GM12878 (cell line): Measurements from ENCODE around the gene FSTL4. TPM values are rescaled to one million over a fixed set of nuclear protein-coding genes. Genes with fewer than 3 reads are reported as not detected.

Experiments
- ATAC-seq: fragments of 200-7000 bp; cut with Tn5 transposase; 3 replicates; pipeline ENCODE4 v1.9.1; 2020; ENCODE audit warnings: mild to moderate bottlenecking, moderate library complexity
- BruUV-seq: library from RNA; stranded (reverse); fragments of 400-500 nt; replicated peaks from 2 replicates; lab custom pipeline; 2021; lab: Mats Ljungman, UMichigan
- CTCF ChIA-PET: fragments of 300-600 bp; sonication (Branson Sonifier 250); formaldehyde crosslinking; extraction: SDS; loops from one replicate; lab custom pipeline; 2021; ENCODE audit warnings: inconsistent platforms; lab: Yijun Ruan, JAX
- POLR2A ChIA-PET: fragments of 350-600 bp; formaldehyde crosslinking; extraction: SDS; loops from one replicate; lab custom pipeline; 2021; ENCODE audit warnings: inconsistent platforms; lab: Charles Lee
- RAD21 ChIA-PET: fragments of 300-600 bp; sonication (Branson Sonifier 250); formaldehyde crosslinking; loops from one replicate; lab custom pipeline; 2023; ENCODE audit warnings: antibody characterized with exemption; ENCODE audit not compliant: unreplicated experiment; lab: Charles Lee
- SMC1A ChIA-PET: fragments of 300-600 bp; sonication (Branson Sonifier 250); formaldehyde crosslinking; loops from one replicate; lab custom pipeline; 2023; ENCODE audit not compliant: unreplicated experiment, uncharacterized antibody; lab: Charles Lee
- DNase-seq: peaks from one replicate; pipeline ENCODE4 v3.0.0-alpha.2; 2011; ENCODE audit warnings: low read depth, low spot score
- FAIRE-seq: peaks from 3 replicates; lab custom pipeline; 2011; peaks lifted over from hg19 to GRCh38; lab: Jason Lieb, UNC
- H2AFZ ChIP-seq: 2 replicates; pipeline ENCODE4 v1.6.0; 2011; ENCODE audit warnings: low read depth, low read length, control low read depth; ENCODE audit not compliant: control insufficient read depth
- H3K27ac ChIP-seq: 2 replicates; pipeline ENCODE4 v1.5.1; 2011; ENCODE audit warnings: control low read depth; ENCODE audit not compliant: control insufficient read depth, insufficient read depth
- H3K27me3 ChIP-seq, 2 experiments: replicated peaks in 1 of 2; 2 replicates each; pipeline versions ENCODE4 v1.6.0 to v1.6.1; 2011; ENCODE audit warnings: low read length in 1 of 2; ENCODE audit not compliant: control insufficient read depth in 2 of 2, insufficient read depth in 2 of 2
- H3K36me3 ChIP-seq, 2 experiments: 2 replicates each; pipeline ENCODE4 v1.5.1; 2011; ENCODE audit warnings: low read length in 1 of 2; ENCODE audit not compliant: control insufficient read depth in 2 of 2, insufficient read depth in 2 of 2
- H3K4me1 ChIP-seq: 2 replicates; pipeline ENCODE4 v1.6.1; 2011; ENCODE audit warnings: mild to moderate bottlenecking, low read length, moderate library complexity, mixed read lengths; ENCODE audit not compliant: control insufficient read depth, insufficient read depth
- H3K4me2 ChIP-seq: 2 replicates; pipeline ENCODE4 v1.6.0; 2011; ENCODE audit warnings: control low read depth; ENCODE audit not compliant: control insufficient read depth, insufficient read depth
- H3K4me3 ChIP-seq: fragments of 200-600 bp; sonication (generic); 2 replicates; pipeline ENCODE4 v1.5.1; 2016
- H3K79me2 ChIP-seq: 2 replicates; pipeline ENCODE4 v1.6.0; 2011; ENCODE audit warnings: low read length; ENCODE audit not compliant: control insufficient read depth, insufficient read depth
- H3K9ac ChIP-seq: 2 replicates; pipeline ENCODE4 v1.8.0; 2011; ENCODE audit warnings: low read length, control low read depth, mixed read lengths; ENCODE audit not compliant: control insufficient read depth, insufficient read depth
- H3K9me3 ChIP-seq: replicated peaks from 3 replicates; pipeline ENCODE4 v1.5.1; 2011; ENCODE audit warnings: mild to moderate bottlenecking, low read length; ENCODE audit not compliant: control insufficient read depth, insufficient read depth
- H4K20me1 ChIP-seq: 2 replicates; pipeline ENCODE4 v1.6.0; 2011; ENCODE audit not compliant: control insufficient read depth, insufficient read depth
- BHLHE40 ChIP-seq, 2 experiments: fragments of 450-650 bp in 1 of 2; IDR thresholded peaks; 2 replicates each; pipeline ENCODE4 v1.6.1; 2011 to 2017; ENCODE audit warnings: low read depth in 2 of 2, borderline replicate concordance in 1 of 2, improper control_type of control experiment in 1 of 2, low read length in 1 of 2, mild to moderate bottlenecking in 1 of 2
- BRCA1 ChIP-seq: IDR thresholded peaks from 2 replicates; pipeline ENCODE4 v1.6.1; 2011; ENCODE audit warnings: low read depth, low read length, improper control_type of control experiment
- CBX3 ChIP-seq: fragments of 200-600 bp; sonication (generic); IDR thresholded peaks from 2 replicates; pipeline ENCODE4 v1.6.1; 2016; ENCODE audit warnings: low read depth, borderline replicate concordance
- CHD1 ChIP-seq: IDR thresholded peaks from 2 replicates; pipeline ENCODE4 v1.6.1; 2012; ENCODE audit warnings: low read depth, low read length, improper control_type of control experiment
- KAT2A ChIP-seq: conservative IDR thresholded peaks from 2 replicates; pipeline ENCODE4 v1.6.1; 2011; ENCODE audit warnings: low read depth, low read length; ENCODE audit not compliant: control insufficient read depth
- PAX5 ChIP-seq: IDR thresholded peaks from 2 replicates; pipeline ENCODE4 v1.6.1; 2011; ENCODE audit warnings: low read depth, low read length, borderline replicate concordance
- SREBF1 ChIP-seq: IDR thresholded peaks from 2 replicates; pipeline ENCODE4 v1.6.1; 2012; ENCODE audit warnings: mild to moderate bottlenecking, low read length
- TCF3 ChIP-seq: IDR thresholded peaks from 2 replicates; pipeline ENCODE4 v1.6.1; 2012; ENCODE audit warnings: low read depth, mild to moderate bottlenecking, low read length, borderline replicate concordance; ENCODE audit not compliant: insufficient read depth
- ZNF207 ChIP-seq: fragments of 450-650 bp; IDR thresholded peaks from 2 replicates; pipeline ENCODE4 v1.6.1; 2014; ENCODE audit warnings: antibody characterized with exemption, mild to moderate bottlenecking, borderline replicate concordance
- WGBS: methylation state at CpG from one replicate; pipeline ENCODE4 v1.1.6; 2016; ENCODE audit warnings: low lambda C conversion rate; ENCODE audit not compliant: insufficient replicate concordance, insufficient coverage; ENCODE audit errors: missing lambda C conversion rate; 5-methylcytosine and 5-hydroxymethylcytosine counted together
- in situ Hi-C: fragments of 300-500 bp; cut with MboI; formaldehyde crosslinking; loops from 9 replicates; pipeline ENCODE4 v1.14.3; 2018; ENCODE audit warnings: mixed read lengths
- intact Hi-C: fragments of 100-400 bp; cut with micrococcal nuclease; formaldehyde crosslinking; loops from one replicate; pipeline ENCODE4 v1.14.2; 2022; ENCODE audit not compliant: unreplicated experiment
- polyA plus RNA-seq, 11 experiments: library from polyadenylated mRNA; depleted of rRNA in 4 of 11; unstranded in 6 of 11; stranded (reverse) in 5 of 11; fragments of >200 nt; fragmentation: Nextera tagmentation in 4 of 11; fragmentation: Illumina TruSeq in 1 of 11; extraction: Ambion mirVana in 4 of 11; extraction: Trizol in 1 of 11; gene quantifications; 1 replicate in 1 of 11; 2 replicates in 10 of 11; pipeline versions ENCODE4 v1.2.1 to v1.2.3, GENCODE V29; 2011 to 2016; ENCODE audit warnings: inconsistent platforms in 2 of 11, missing spikeins in 2 of 11, low read depth in 1 of 11
- total RNA-seq, 4 experiments: library from RNA; depleted of rRNA in 3 of 4; stranded (reverse); fragments of >200 nt in 3 of 4; fragmentation: Illumina TruSeq in 1 of 4; extraction: Trizol in 1 of 4; gene quantifications; 2 replicates each; pipeline versions ENCODE4 v1.2.1 to v1.2.3, GENCODE V29; 2013 to 2021
- TF ChIP-seq, protein P1 (sequence below): fragments of 450-650 bp; conservative IDR thresholded peaks from 2 replicates; pipeline ENCODE4 v1.6.1; 2017; ENCODE audit warnings: mild to moderate bottlenecking, moderate library complexity
- TF ChIP-seq, protein P2 (sequence below): fragments of 450-650 bp; IDR thresholded peaks from 2 replicates; pipeline ENCODE4 v1.6.1; 2017; ENCODE audit warnings: mild to moderate bottlenecking, moderate library complexity
- TF ChIP-seq, protein P3 (sequence below): fragments of 450-650 bp; IDR thresholded peaks from 2 replicates; pipeline ENCODE4 v1.6.1; 2017; ENCODE audit warnings: borderline replicate concordance
- TF ChIP-seq, protein P4 (sequence below): IDR thresholded peaks from 2 replicates; pipeline ENCODE4 v1.6.1; 2011; ENCODE audit warnings: mild to moderate bottlenecking, low read depth, low read length, moderate library complexity; ENCODE audit not compliant: insufficient replicate concordance

Gene FSTL4
- total and polyA plus RNA-seq, 10 of the 15 experiments (the other 5 are each of a cell fraction or from before 2014, with no cell fraction given) = 0.01 to 0.79 (median 0.21) TPM; not detected in 6

DNA sequence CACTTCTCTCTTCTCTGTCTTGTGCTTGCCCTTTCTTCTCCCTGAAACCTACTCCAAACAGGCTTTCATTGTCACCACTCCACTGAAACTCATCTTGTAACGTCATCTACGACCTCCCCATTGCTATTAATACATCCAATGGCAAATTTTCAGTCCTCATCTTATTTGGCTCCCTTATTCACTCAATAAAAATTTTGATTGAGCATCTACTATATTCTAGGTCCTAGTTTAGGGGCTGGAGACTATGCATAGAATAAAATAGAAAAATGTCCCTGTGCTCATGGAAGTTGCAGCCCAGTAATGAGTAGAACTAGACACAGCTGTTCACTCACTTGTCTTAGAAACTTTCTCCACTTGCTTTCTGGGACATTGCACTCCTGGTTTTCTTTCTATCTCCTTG lies 24.9 kb upstream of the FSTL4 start:
- ChIA-PET POLR2A (no interaction called here), SMC1A (interaction anchor here (0.7 to 1.1 kb wide), 3 partner anchors 12 to 202 kb away, joined by 3 to 4 read pairs (median 3); no protein-coding TSS in a partner anchor), RAD21 (no interaction called here), CTCF (no interaction called here)
- H4K20me1 ChIP-seq = no peaks in the 10 kb centered on the region
- H3K9ac ChIP-seq = no peak overlapping the region
- no peak overlapping the region for H2AFZ ChIP-seq
- H3K79me2 ChIP-seq = no peaks in the 10 kb centered on the region
- H3K4me3 ChIP-seq = no peak overlapping the region
- in situ Hi-C loops (no loop called here), intact Hi-C loops (no loop called here)
- no TSS peak for BruUV-seq
- peaks cover 3 to 4% of the 10 kb centered on the region in 2 experiments; a peak in 3 of 4 replicates for H3K27me3 ChIP-seq
- no peaks in the 10 kb centered on the region for H3K36me3 ChIP-seq
- ATAC-seq (no peak), FAIRE-seq (no peak), DNase-seq (no peak)
- no peak overlapping the region for H3K4me2 ChIP-seq
- no peaks in the 10 kb centered on the region for H3K4me1 ChIP-seq
- no peaks in the 10 kb centered on the region for H3K9me3 ChIP-seq
- WGBS = 0% methylated on average over 2 of the region's 2 CpGs
- no peak overlapping the region for H3K27ac ChIP-seq
- TF ChIP-seq, protein P1, sequence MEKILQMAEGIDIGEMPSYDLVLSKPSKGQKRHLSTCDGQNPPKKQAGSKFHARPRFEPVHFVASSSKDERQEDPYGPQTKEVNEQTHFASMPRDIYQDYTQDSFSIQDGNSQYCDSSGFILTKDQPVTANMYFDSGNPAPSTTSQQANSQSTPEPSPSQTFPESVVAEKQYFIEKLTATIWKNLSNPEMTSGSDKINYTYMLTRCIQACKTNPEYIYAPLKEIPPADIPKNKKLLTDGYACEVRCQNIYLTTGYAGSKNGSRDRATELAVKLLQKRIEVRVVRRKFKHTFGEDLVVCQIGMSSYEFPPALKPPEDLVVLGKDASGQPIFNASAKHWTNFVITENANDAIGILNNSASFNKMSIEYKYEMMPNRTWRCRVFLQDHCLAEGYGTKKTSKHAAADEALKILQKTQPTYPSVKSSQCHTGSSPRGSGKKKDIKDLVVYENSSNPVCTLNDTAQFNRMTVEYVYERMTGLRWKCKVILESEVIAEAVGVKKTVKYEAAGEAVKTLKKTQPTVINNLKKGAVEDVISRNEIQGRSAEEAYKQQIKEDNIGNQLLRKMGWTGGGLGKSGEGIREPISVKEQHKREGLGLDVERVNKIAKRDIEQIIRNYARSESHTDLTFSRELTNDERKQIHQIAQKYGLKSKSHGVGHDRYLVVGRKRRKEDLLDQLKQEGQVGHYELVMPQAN = no peak
- TF ChIP-seq CBX3 (no peak), KAT2A (no peak), TCF3 (no peak), BRCA1 (no peak), ZNF207 (no peak), BHLHE40 (IDR thresholded peaks at IDR 0.05; ENCODE audit: borderline replicate concordance in 1 of 2, low read depth in 2 of 2, low read length in 1 of 2) (no peak), PAX5 (no peak), CHD1 (no peak), SREBF1 (no peak)
- TF ChIP-seq, protein P2, sequence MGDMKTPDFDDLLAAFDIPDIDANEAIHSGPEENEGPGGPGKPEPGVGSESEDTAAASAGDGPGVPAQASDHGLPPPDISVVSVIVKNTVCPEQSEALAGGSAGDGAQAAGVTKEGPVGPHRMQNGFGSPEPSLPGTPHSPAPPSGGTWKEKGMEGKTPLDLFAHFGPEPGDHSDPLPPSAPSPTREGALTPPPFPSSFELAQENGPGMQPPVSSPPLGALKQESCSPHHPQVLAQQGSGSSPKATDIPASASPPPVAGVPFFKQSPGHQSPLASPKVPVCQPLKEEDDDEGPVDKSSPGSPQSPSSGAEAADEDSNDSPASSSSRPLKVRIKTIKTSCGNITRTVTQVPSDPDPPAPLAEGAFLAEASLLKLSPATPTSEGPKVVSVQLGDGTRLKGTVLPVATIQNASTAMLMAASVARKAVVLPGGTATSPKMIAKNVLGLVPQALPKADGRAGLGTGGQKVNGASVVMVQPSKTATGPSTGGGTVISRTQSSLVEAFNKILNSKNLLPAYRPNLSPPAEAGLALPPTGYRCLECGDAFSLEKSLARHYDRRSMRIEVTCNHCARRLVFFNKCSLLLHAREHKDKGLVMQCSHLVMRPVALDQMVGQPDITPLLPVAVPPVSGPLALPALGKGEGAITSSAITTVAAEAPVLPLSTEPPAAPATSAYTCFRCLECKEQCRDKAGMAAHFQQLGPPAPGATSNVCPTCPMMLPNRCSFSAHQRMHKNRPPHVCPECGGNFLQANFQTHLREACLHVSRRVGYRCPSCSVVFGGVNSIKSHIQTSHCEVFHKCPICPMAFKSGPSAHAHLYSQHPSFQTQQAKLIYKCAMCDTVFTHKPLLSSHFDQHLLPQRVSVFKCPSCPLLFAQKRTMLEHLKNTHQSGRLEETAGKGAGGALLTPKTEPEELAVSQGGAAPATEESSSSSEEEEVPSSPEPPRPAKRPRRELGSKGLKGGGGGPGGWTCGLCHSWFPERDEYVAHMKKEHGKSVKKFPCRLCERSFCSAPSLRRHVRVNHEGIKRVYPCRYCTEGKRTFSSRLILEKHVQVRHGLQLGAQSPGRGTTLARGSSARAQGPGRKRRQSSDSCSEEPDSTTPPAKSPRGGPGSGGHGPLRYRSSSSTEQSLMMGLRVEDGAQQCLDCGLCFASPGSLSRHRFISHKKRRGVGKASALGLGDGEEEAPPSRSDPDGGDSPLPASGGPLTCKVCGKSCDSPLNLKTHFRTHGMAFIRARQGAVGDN = no peak
- TF ChIP-seq, protein P3, sequence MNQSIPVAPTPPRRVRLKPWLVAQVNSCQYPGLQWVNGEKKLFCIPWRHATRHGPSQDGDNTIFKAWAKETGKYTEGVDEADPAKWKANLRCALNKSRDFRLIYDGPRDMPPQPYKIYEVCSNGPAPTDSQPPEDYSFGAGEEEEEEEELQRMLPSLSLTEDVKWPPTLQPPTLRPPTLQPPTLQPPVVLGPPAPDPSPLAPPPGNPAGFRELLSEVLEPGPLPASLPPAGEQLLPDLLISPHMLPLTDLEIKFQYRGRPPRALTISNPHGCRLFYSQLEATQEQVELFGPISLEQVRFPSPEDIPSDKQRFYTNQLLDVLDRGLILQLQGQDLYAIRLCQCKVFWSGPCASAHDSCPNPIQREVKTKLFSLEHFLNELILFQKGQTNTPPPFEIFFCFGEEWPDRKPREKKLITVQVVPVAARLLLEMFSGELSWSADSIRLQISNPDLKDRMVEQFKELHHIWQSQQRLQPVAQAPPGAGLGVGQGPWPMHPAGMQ = no peak
- TF ChIP-seq, protein P4, sequence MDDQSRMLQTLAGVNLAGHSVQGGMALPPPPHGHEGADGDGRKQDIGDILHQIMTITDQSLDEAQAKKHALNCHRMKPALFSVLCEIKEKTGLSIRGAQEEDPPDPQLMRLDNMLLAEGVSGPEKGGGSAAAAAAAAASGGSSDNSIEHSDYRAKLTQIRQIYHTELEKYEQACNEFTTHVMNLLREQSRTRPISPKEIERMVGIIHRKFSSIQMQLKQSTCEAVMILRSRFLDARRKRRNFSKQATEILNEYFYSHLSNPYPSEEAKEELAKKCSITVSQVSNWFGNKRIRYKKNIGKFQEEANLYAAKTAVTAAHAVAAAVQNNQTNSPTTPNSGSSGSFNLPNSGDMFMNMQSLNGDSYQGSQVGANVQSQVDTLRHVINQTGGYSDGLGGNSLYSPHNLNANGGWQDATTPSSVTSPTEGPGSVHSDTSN = no peak
